Lung (tissue), 12 donors: Measurements from ENCODE around the gene FMN1. TPM values are rescaled to one million over a fixed set of nuclear protein-coding genes. Genes with fewer than 3 reads are reported as not detected.
A peak's percentile ranks its signal among the peaks of the same experiment; 100 is the strongest.

Source experiments
- ATAC-seq: fragments of 200-7000 bp; cut with Tn5 transposase; one replicate; pipeline ENCODE4 v1.9.1; 2020; ENCODE audit warnings: moderate number of reproducible peaks; ENCODE audit not compliant: insufficient read depth, low FRiP score
- DNase-seq, 3 donors: peaks; one replicate each; pipeline ENCODE4 v3.0.0-alpha.2; 2013 to 2017
- H3K27ac ChIP-seq, 2 donors: one replicate each; pipeline ENCODE4 v1.5.1; 2013; ENCODE audit warnings: mild to moderate bottlenecking in 2 of 2, moderate library complexity in 2 of 2, control low read depth in 1 of 2, inconsistent platforms in 1 of 2, low read depth in 1 of 2, low read length in 1 of 2
- H3K27me3 ChIP-seq, 3 donors: one replicate each; pipeline ENCODE4 v1.5.1; 2013; ENCODE audit warnings: low read length in 2 of 3; ENCODE audit not compliant: control insufficient read depth in 3 of 3, insufficient read depth in 3 of 3
- H3K36me3 ChIP-seq, 4 donors: one replicate each; pipeline ENCODE4 v1.5.1; 2013; ENCODE audit warnings: low read length in 4 of 4, mild to moderate bottlenecking in 1 of 4, moderate library complexity in 1 of 4; ENCODE audit not compliant: control insufficient read depth in 4 of 4, insufficient read depth in 4 of 4
- H3K4me1 ChIP-seq, 5 donors: one replicate each; pipeline ENCODE4 v1.5.1; 2013; ENCODE audit warnings: low read length in 5 of 5, mild to moderate bottlenecking in 2 of 5, moderate library complexity in 1 of 5; ENCODE audit not compliant: control insufficient read depth in 5 of 5, insufficient read depth in 5 of 5
- H3K4me3 ChIP-seq: one replicate; pipeline ENCODE4 v1.5.1; 2013; ENCODE audit warnings: mild to moderate bottlenecking, control low read depth, moderate library complexity
- H3K9ac ChIP-seq, 2 donors: one replicate each; pipeline ENCODE4 v1.5.1; 2013; ENCODE audit warnings: low read length in 2 of 2, control low read depth in 1 of 2; ENCODE audit not compliant: insufficient read depth in 1 of 2
- H3K9me3 ChIP-seq, 4 donors: one replicate each; pipeline ENCODE4 v1.5.1; 2013; ENCODE audit warnings: low read length in 3 of 4, mild to moderate bottlenecking in 1 of 4, moderate library complexity in 1 of 4; ENCODE audit not compliant: control insufficient read depth in 4 of 4, insufficient read depth in 3 of 4
- CTCF ChIP-seq: IDR thresholded peaks from 2 replicates; pipeline ENCODE4 v1.5.1; 2012; ENCODE audit warnings: mild to moderate bottlenecking; ENCODE audit errors: control extremely low read depth, extremely low read depth
- WGBS, 2 donors: extraction: QIAGEN DNeasy Blood & Tissue Kit; methylation state at CpG; one replicate each; pipeline ENCODE4 v1.1.7; 2013; 5-methylcytosine and 5-hydroxymethylcytosine counted together
- polyA plus RNA-seq, 2 donors: library from polyadenylated mRNA; stranded (reverse); fragments of 200-250 nt; gene quantifications; one replicate each; pipeline ENCODE4 v1.2.1, GENCODE V29; 2013
- total RNA-seq, 2 donors: library from RNA; depleted of rRNA in 1 of 2; stranded (reverse); fragments of >200 nt in 1 of 2; gene quantifications; one replicate each; pipeline ENCODE4 v1.2.1, GENCODE V29; 2014 to 2021
- donor health status: control.
- donor health status: control.
- donor health status: Bipolar disorder and iron deficiency.
- donor health status: healthy.
- donor health status: DM: yes; HTN: yes; CAD: no.

FMN1 gene
- total and polyA plus RNA-seq, 4 donors = 4.6 to 45.2 (median 15.7) TPM

- DNase-seq (no peak), ATAC-seq (no peak)
- Histone ChIP-seq H3K9me3 (peaks cover 0 to 2% (median 0%) of the 10 kb centered on the region in 4 donors), H3K27ac (no peak overlapping the region), H3K9ac (no peak overlapping the region), H3K27me3 (no peaks in the 10 kb centered on the region), H3K4me1 (peaks cover 0 to 6% (median 0%) of the 10 kb centered on the region in 5 donors), H3K4me3 (no peak overlapping the region), H3K36me3 (no peaks in the 10 kb centered on the region)
- TF ChIP-seq CTCF = no peak
Measured at GRCh38 chr15:33149919-33150318, 44.6 kb downstream of the FMN1 start.

GRCh38 chr15:33148129-33148751, 46.3 kb downstream of the FMN1 start:
- Histone ChIP-seq H3K36me3 (no peaks in the 10 kb centered on the region), H3K4me1 (peaks cover 0 to 5% (median 0%) of the 10 kb centered on the region in 5 donors), H3K9ac (no peak overlapping the region), H3K27me3 (no peaks in the 10 kb centered on the region), H3K27ac (no peak overlapping the region), H3K4me3 (no peak overlapping the region), H3K9me3 (peaks cover 0 to 2% (median 0%) of the 10 kb centered on the region in 4 donors)
- ATAC-seq (no peak), DNase-seq (no peak)
- WGBS, 2 donors = 17 to 36% methylated on average over 8 of the region's 8 CpGs
- TF ChIP-seq CTCF = no peak

- peak; percentile 53 for ATAC-seq
- WGBS, 2 donors = 68 to 83% methylated on average over 7 of the region's 7 CpGs
Measured at GRCh38 chr15:33146051-33146450, 48.5 kb downstream of the FMN1 start.

More at GRCh38 chr15:33146051-33146450, 48.5 kb downstream of the FMN1 start:
- no peak overlapping the region for H3K4me3 ChIP-seq
- DNase-seq = peak in 1 of 3 donors; percentile 61
- H3K9ac ChIP-seq = no peak overlapping the region
- TF ChIP-seq CTCF = no peak
- H3K27me3 ChIP-seq = no peaks in the 10 kb centered on the region
- H3K9me3 ChIP-seq = peaks cover 0 to 2% (median 0%) of the 10 kb centered on the region in 4 donors
- H3K4me1 ChIP-seq = peaks cover 0 to 5% (median 0%) of the 10 kb centered on the region in 5 donors
- H3K36me3 ChIP-seq = no peaks in the 10 kb centered on the region
- H3K27ac ChIP-seq = peak overlapping the region in 1 of 2 donors; percentile 22
